Upper lobe of left lung (tissue), 4 donors: ENCODE data around the gene RALGAPA2.

Experiments used
- EP300 ChIP-seq, 4 donors: sonication (generic); formaldehyde crosslinking; IDR thresholded peaks; one replicate each; pipeline ENCODE4 v1.5.1; 2017; ENCODE audit warnings: antibody characterized with exemption in 4 of 4, control low read depth in 2 of 4
- POLR2A ChIP-seq, 4 donors: fragments of 450-650 bp; IDR thresholded peaks; one replicate each; pipeline ENCODE4 v1.5.1; 2016 to 2017; ENCODE audit warnings: antibody characterized with exemption in 4 of 4, mild to moderate bottlenecking in 2 of 4
- POLR2AphosphoS5 ChIP-seq, 2 donors: sonication (generic); formaldehyde crosslinking; IDR thresholded peaks; one replicate each; pipeline ENCODE4 v1.5.1; 2017; ENCODE audit warnings: antibody characterized with exemption in 2 of 2
- TF ChIP-seq, protein P1 (sequence below), 6 experiments: fragments of 450-650 bp in 4 of 6; fragments of 200-600 bp in 2 of 6; sonication (generic) in 2 of 6; IDR thresholded peaks; one replicate each; pipeline ENCODE4 v1.5.1; 2016 to 2019; ENCODE audit warnings: antibody characterized with exemption in 6 of 6

DNA sequence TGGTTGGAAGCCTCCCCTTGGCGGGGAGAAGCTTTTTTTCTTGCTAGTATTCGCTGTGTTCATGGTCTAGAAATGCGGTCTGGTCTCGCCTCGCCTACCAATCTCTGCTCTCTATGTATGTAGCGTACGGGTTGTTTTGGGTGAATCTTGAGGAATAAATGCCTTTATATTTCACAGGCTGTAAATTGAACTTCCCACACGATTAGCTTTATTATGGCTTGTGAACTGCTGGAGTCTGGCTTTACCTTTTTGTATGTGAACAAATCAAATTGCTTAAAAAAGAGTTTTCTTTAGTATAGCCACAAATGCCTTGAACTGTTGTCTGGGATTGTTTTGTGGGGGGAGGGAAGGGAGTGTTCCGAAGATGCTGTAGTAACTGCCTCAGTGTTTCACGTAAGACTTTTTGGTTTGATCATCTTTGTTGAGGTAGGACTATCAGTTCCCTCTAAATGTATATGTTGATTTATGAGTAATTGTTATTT lies 342.3 kb downstream of the RALGAPA2 start:
- TF ChIP-seq EP300 (IDR thresholded peaks at IDR 0.05) (no peak), POLR2A (IDR thresholded peaks at IDR 0.05) (no peak), POLR2AphosphoS5 (IDR thresholded peaks at IDR 0.05) (no peak)
- TF ChIP-seq, protein P1, sequence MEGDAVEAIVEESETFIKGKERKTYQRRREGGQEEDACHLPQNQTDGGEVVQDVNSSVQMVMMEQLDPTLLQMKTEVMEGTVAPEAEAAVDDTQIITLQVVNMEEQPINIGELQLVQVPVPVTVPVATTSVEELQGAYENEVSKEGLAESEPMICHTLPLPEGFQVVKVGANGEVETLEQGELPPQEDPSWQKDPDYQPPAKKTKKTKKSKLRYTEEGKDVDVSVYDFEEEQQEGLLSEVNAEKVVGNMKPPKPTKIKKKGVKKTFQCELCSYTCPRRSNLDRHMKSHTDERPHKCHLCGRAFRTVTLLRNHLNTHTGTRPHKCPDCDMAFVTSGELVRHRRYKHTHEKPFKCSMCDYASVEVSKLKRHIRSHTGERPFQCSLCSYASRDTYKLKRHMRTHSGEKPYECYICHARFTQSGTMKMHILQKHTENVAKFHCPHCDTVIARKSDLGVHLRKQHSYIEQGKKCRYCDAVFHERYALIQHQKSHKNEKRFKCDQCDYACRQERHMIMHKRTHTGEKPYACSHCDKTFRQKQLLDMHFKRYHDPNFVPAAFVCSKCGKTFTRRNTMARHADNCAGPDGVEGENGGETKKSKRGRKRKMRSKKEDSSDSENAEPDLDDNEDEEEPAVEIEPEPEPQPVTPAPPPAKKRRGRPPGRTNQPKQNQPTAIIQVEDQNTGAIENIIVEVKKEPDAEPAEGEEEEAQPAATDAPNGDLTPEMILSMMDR (IDR thresholded peaks at IDR 0.05) = no peak
